GM18502 (cell line): Measurements from ENCODE around the gene RAB43.
"Not testable (repeated sequence)": the region's sequence is repeated elsewhere in the genome, so short reads cannot be mapped to it uniquely, and the experiment has no call there.

Experiments used
- ATAC-seq: cut with Tn5 transposase; IDR thresholded peaks from one replicate; pipeline ENCODE4 v1.9.1; 2021; ENCODE audit warnings: mild to moderate bottlenecking; ENCODE audit not compliant: unreplicated experiment, poor library complexity

Gene RAB43

GRCh38 chr3:129123314-129124060, 1.9 kb upstream of the RAB43 start:
- ATAC-seq = no peak

GRCh38 chr3:129122412-129123011, 908 bp upstream of the RAB43 start:
- no peak for ATAC-seq

- ATAC-seq = no peak
Measured at GRCh38 chr3:129121016-129121791, 400 bp downstream of the RAB43 start.

- ATAC-seq = peak; percentile 69
Measured at GRCh38 chr3:129120254-129121004, 1.2 kb downstream of the RAB43 start.

- no peak for ATAC-seq
Measured at GRCh38 chr3:129119365-129120100, 2.1 kb downstream of the RAB43 start.

GRCh38 chr3:129118745-129119144, 2.9 kb downstream of the RAB43 start:
- ATAC-seq = no peak

GRCh38 chr3:129117134-129117533, 4.5 kb downstream of the RAB43 start:
- ATAC-seq = no peak

GRCh38 chr3:129116482-129116946, 5.1 kb downstream of the RAB43 start:
- ATAC-seq = no peak

- no peak for ATAC-seq
Measured at GRCh38 chr3:129114455-129114854, 7.1 kb downstream of the RAB43 start.

- ATAC-seq = no peak
Measured at GRCh38 chr3:129112308-129113052, 9.1 kb downstream of the RAB43 start.

- not testable (repeated sequence) for ATAC-seq
Measured at GRCh38 chr3:129111076-129111780, 10.4 kb downstream of the RAB43 start.

- ATAC-seq = no peak
Measured at GRCh38 chr3:129107793-129108192, 13.8 kb downstream of the RAB43 start.

- no peak for ATAC-seq
Measured at GRCh38 chr3:129106866-129107565, 14.6 kb downstream of the RAB43 start.

GRCh38 chr3:129106320-129106719, 15.3 kb downstream of the RAB43 start:
- no peak for ATAC-seq

GRCh38 chr3:129105862-129106261, 15.7 kb downstream of the RAB43 start:
- no peak for ATAC-seq

- no peak for ATAC-seq
Measured at GRCh38 chr3:129104498-129105079, 17.0 kb downstream of the RAB43 start.

GRCh38 chr3:129104051-129104450, 17.6 kb downstream of the RAB43 start:
- no peak for ATAC-seq

- ATAC-seq = no peak
Measured at GRCh38 chr3:129103296-129103695, 18.3 kb downstream of the RAB43 start.
